GM21619 (cell line): ENCODE measurements around the gene TAF11.
"Not testable (repeated sequence)": the region's sequence is repeated elsewhere in the genome, so short reads cannot be mapped to it uniquely, and the experiment has no call there.

Source experiments
- ATAC-seq: cut with Tn5 transposase; IDR thresholded peaks from one replicate; pipeline ENCODE4 v1.9.1; 2021; ENCODE audit not compliant: unreplicated experiment

The TAF11 gene

GRCh38 chr6:34866509-34866908 lies 21.3 kb downstream of the TAF11 start:
- ATAC-seq: no peak

DNA sequence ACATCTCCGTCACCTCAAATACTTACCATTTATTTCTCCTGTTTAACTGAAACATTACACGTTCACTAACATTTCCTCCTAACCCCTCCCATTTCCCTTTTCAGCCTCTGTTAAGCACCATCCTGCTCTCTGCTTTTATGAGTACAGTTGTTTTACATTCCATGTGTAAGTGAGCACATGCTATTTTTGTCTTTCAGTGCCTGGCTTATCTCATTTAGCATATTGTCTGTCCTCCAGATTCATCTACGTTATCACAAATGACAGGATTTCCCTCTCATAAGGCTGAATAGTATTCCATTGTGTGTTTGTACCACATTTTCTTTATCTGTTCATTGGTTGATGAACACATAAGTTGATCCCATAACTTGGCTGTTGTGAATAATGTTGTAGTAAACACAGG lies 22.7 kb downstream of the TAF11 start:
- ATAC-seq: no peak

DNA sequence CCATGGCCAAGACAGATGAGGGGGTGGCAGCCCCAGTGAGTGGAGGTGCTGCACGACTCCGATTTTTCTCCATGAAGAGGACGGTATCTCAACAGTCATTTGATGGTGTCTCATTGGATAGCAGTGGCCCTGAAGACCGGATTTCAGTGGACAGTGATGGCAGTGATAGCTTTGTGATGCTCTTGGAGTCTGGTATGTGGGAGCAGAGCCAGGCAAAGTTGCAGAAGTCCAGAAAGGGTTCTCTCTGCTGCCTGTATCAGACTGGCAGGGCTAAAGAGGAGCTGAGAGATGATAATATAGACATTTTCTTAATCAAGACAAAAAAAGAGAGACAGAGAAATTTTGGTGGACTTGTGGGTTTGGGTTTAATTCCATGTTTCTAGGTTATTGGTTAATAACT lies 23.8 kb downstream of the TAF11 start:
- ATAC-seq: no peak

DNA sequence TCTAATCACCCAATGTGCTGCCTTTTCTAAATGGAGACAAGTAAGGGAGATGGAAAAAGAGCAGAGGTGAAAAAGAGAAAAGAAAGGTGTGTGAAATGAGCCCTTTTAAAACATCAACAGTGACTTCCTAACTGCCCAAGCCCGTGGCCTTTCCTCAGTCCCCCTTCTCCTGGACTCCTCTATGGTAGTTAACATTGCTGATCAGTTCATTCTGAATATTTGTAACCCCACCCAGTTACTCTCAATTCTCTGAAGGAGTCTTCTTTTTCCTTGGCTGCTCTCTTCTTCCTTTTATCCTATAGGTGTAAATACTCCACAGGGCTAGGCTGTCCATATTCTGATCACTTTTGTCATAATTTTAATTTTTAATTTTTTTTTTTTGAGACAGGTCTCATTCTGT lies 27.1 kb downstream of the TAF11 start:
- ATAC-seq: no peak

- ATAC-seq: no peak
Measured at GRCh38 chr6:34859951-34860350, 27.9 kb downstream of the TAF11 start.

- ATAC-seq: no peak
Measured at GRCh38 chr6:34858681-34859080, 29.2 kb downstream of the TAF11 start.

GRCh38 chr6:34855463-34855862 lies 32.4 kb downstream of the TAF11 start:
- no peak for ATAC-seq

- no peak for ATAC-seq
Measured at GRCh38 chr6:34852406-34853085, 35.3 kb downstream of the TAF11 start.

- no peak for ATAC-seq
Measured at GRCh38 chr6:34851361-34851760, 36.5 kb downstream of the TAF11 start.

GRCh38 chr6:34849066-34849465 lies 38.8 kb downstream of the TAF11 start:
- ATAC-seq: not testable (repeated sequence)

GRCh38 chr6:34839666-34840352 lies 48.0 kb downstream of the TAF11 start:
- ATAC-seq: no peak

DNA sequence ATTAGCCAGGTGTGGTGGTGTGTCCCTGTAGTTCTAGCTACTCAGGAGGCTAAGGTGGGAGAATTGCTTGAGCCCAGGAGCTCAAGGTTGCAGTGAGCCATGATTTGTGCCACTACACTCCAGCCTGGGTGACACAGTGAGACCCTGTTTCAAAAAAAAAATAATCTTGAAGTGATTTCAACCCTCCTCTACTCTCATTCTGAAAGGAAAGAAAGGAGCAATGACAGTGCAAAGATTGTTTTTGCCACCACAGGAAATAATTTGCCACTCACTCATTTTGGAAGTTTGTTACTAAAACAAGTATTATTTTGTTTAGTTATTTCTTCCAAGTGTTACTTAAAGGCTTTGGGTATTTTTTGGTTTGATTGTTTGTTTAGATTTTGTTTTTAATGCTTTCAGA lies 50.3 kb downstream of the TAF11 start:
- no peak for ATAC-seq

- ATAC-seq: no peak
Measured at GRCh38 chr6:34836451-34836850, 51.4 kb downstream of the TAF11 start.

DNA sequence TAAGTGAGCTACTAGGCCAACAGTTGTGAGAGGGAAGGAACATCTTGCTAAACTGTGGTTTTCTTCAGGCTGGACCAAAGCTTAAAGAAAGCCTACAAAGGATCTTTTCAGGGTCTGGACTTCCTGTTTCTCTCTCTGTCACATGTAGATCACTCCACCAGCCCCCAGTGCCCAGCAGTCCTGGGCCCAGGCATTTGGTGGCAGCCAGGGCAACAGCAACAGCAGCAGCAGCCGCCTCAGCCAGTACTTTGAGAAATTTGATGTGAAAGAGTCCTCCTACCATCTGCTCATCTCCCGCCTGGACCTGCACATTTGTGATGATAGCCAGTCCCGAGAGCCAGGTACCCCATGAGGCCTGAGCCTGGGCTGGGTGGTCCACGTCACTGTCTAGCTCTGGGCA lies 51.8 kb downstream of the TAF11 start:
- ATAC-seq: no peak

DNA sequence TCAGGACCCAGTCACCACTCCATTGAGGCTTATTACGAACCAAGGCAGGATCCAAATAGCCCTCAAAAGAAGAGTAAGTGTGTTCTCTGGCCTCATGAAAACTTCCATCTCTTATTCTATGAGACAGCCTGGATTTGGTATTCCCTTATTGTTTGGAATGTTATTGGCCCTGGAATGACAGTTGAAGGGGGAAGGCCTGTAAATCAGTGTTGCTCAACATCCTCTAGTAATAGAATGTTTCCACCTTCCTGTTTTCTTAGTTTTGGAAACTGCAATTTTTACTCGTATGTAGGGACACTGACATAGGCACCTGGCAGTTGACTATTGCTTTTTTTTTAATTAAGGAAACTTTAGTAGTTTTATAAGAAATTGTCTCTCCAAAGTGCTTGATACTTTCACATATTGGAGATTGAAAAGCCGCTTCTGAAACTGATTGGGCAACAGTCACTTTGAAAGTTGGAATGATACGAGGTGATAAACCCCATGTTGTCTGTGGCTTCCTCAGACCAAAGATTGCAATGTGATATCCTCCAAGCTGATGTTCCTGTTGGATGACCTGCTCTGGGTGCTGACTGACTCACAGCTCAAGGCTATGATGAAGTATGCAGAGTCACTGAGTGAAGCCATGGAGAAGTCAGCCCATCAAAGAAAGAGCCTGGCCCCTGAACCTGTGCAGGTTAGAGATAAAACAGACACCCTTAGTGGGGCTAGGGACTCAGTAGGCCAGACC lies 52.9 kb downstream of the TAF11 start:
- no peak for ATAC-seq

- ATAC-seq: no peak
Measured at GRCh38 chr6:34832942-34833341, 54.9 kb downstream of the TAF11 start.

GRCh38 chr6:34829137-34829536 lies 58.7 kb downstream of the TAF11 start:
- no peak for ATAC-seq
